A549 (cell line): ENCODE measurements around the gene LAMTOR2. TPM values are rescaled to one million over a fixed set of nuclear protein-coding genes. Genes with fewer than 3 reads are reported as not detected.

Experiments used
- ATAC-seq, 2 experiments: fragments of 200-7000 bp in 1 of 2; fragments of >200 bp in 1 of 2; cut with Nextera tagmentation in 1 of 2; cut with Tn5 transposase in 1 of 2; 3 replicates each; pipeline versions ENCODE4 v1.8.0 to v1.9.1; 2018 to 2020; ENCODE audit warnings: mild to moderate bottlenecking in 1 of 2, moderate library complexity in 1 of 2
- CTCF ChIA-PET: fragments of 300-600 bp; sonication (Branson Sonifier 250); formaldehyde crosslinking; extraction: SDS; loops from one replicate; lab custom pipeline; 2021; ENCODE audit warnings: antibody characterized with exemption, inconsistent platforms; lab: Yijun Ruan, JAX
- POLR2A ChIA-PET: fragments of 350-600 bp; formaldehyde crosslinking; extraction: SDS; loops from one replicate; lab custom pipeline; 2021; ENCODE audit warnings: antibody characterized with exemption, inconsistent platforms; lab: Yijun Ruan, JAX
- DNase-seq, 2 experiments: peaks; one replicate each; pipeline versions ENCODE4 v3.0.0 to v3.0.0-alpha.2; 2011 to 2016; ENCODE audit warnings: low read depth in 1 of 2, low spot score in 1 of 2
- FAIRE-seq: peaks from 2 replicates; lab custom pipeline; 2011; peaks lifted over from hg19 to GRCh38; lab: Jason Lieb, UNC
- H3K27ac ChIP-seq, 2 experiments: fragments of >200 bp; sonication (Bioruptor Twin); formaldehyde crosslinking; 3 replicates each; pipeline ENCODE4 v1.5.1; 2016 to 2017
- H3K4me1 ChIP-seq: fragments of >200 bp; sonication (Bioruptor Twin); formaldehyde crosslinking; 3 replicates; pipeline ENCODE4 v1.6.1; 2016
- H3K4me2 ChIP-seq: fragments of >200 bp; sonication (Bioruptor Twin); formaldehyde crosslinking; 3 replicates; pipeline ENCODE4 v1.6.1; 2016
- H3K4me3 ChIP-seq: fragments of >200 bp; sonication (Bioruptor Twin); formaldehyde crosslinking; 3 replicates; pipeline ENCODE4 v1.5.1; 2016
- H3K9me3 ChIP-seq: fragments of >200 bp; sonication (Bioruptor Twin); formaldehyde crosslinking; 3 replicates; pipeline ENCODE4 v1.6.1; 2016
- BHLHE40 ChIP-seq: IDR thresholded peaks from 2 replicates; pipeline ENCODE4 v1.6.1; 2012; ENCODE audit warnings: low read depth, low read length, inconsistent platforms
- CBX2 ChIP-seq: fragments of 200-600 bp; sonication (generic); IDR thresholded peaks from 2 replicates; pipeline ENCODE4 v1.6.1; 2016; ENCODE audit warnings: low read depth, mild to moderate bottlenecking, borderline replicate concordance
- CEBPB ChIP-seq, 2 experiments: fragments of >200 bp in 1 of 2; sonication (Bioruptor Twin) in 1 of 2; formaldehyde crosslinking in 1 of 2; IDR thresholded peaks; 2 replicates each; pipeline ENCODE4 v1.6.1; 2012 to 2016
- CHD2 ChIP-seq: fragments of 150-350 bp; IDR thresholded peaks from 2 replicates; pipeline ENCODE4 v1.6.1; 2014; ENCODE audit warnings: low read length; ENCODE audit not compliant: partially characterized antibody
- ELK1 ChIP-seq: fragments of 150-350 bp; IDR thresholded peaks from 2 replicates; pipeline ENCODE4 v1.6.1; 2014; ENCODE audit warnings: low read depth, mild to moderate bottlenecking, low read length
- EP300 ChIP-seq, 2 experiments: fragments of >200 bp; sonication (Bioruptor Twin); formaldehyde crosslinking; IDR thresholded peaks; 2 replicates in 1 of 2; 3 replicates in 1 of 2; pipeline ENCODE4 v1.6.1; 2016 to 2017
- ESRRA ChIP-seq: fragments of 150-350 bp; IDR thresholded peaks from 2 replicates; pipeline ENCODE4 v1.6.1; 2014; ENCODE audit warnings: mild to moderate bottlenecking, low read length, borderline replicate concordance
- FOXS1 ChIP-seq: fragments of 250-450 bp; sonication (Bioruptor Pico); IDR thresholded peaks from 2 replicates; pipeline ENCODE4 v1.5.0; 2020; ENCODE audit warnings: mild to moderate bottlenecking, moderate library complexity
- HDAC2 ChIP-seq: fragments of 200-600 bp; sonication (generic); IDR thresholded peaks from 2 replicates; pipeline ENCODE4 v1.6.1; 2016
- HOXB13 ChIP-seq: fragments of 250-450 bp; sonication (Bioruptor Pico); IDR thresholded peaks from 2 replicates; pipeline ENCODE4 v1.5.0; 2020; ENCODE audit warnings: low read depth, mild to moderate bottlenecking, moderate library complexity
- JUNB ChIP-seq: fragments of >200 bp; sonication (Bioruptor Twin); formaldehyde crosslinking; IDR thresholded peaks from 2 replicates; pipeline ENCODE4 v1.6.1; 2016
- MAZ ChIP-seq: fragments of 150-350 bp; IDR thresholded peaks from 2 replicates; pipeline ENCODE4 v1.6.1; 2014; ENCODE audit warnings: antibody characterized with exemption, low read depth, low read length, borderline replicate concordance
- MYC ChIP-seq: IDR thresholded peaks from 2 replicates; pipeline ENCODE4 v1.6.1; 2012; ENCODE audit warnings: mild to moderate bottlenecking, inconsistent platforms, low read length, improper control_type of control experiment, borderline replicate concordance
- NFE2L2 ChIP-seq: fragments of 150-350 bp; conservative IDR thresholded peaks from 2 replicates; pipeline ENCODE4 v1.6.1; 2014; ENCODE audit warnings: low read length
- NPAS2 ChIP-seq: fragments of 250-450 bp; sonication (Bioruptor Pico); IDR thresholded peaks from 2 replicates; pipeline ENCODE4 v1.8.0; 2022; ENCODE audit warnings: mild to moderate bottlenecking, moderate library complexity, borderline replicate concordance
- NR3C1 ChIP-seq: fragments of >200 bp; sonication (Bioruptor Twin); formaldehyde crosslinking; IDR thresholded peaks from 3 replicates; pipeline ENCODE4 v1.6.1; 2017
- PHF8 ChIP-seq: fragments of 200-600 bp; sonication (generic); IDR thresholded peaks from 2 replicates; pipeline ENCODE4 v1.6.1; 2016; ENCODE audit warnings: low read depth, mild to moderate bottlenecking, antibody characterized with exemption, moderate library complexity, borderline replicate concordance
- RCOR1 ChIP-seq: fragments of 150-350 bp; IDR thresholded peaks from 2 replicates; pipeline ENCODE4 v1.6.1; 2014; ENCODE audit warnings: antibody characterized with exemption, low read length, low read depth
- RNF2 ChIP-seq: fragments of 200-600 bp; sonication (generic); IDR thresholded peaks from 2 replicates; pipeline ENCODE4 v1.6.1; 2016; ENCODE audit warnings: low read depth, mild to moderate bottlenecking, antibody characterized with exemption, moderate library complexity, borderline replicate concordance
- SMC3 ChIP-seq: fragments of >200 bp; sonication (Bioruptor Twin); formaldehyde crosslinking; IDR thresholded peaks from 3 replicates; pipeline ENCODE4 v1.6.1; 2018; ENCODE audit warnings: inconsistent platforms
- TFCP2L1 ChIP-seq: fragments of 250-450 bp; sonication (Bioruptor Pico); IDR thresholded peaks from 2 replicates; pipeline ENCODE4 v1.5.0; 2021; ENCODE audit warnings: mild to moderate bottlenecking
- TP53 ChIP-seq: fragments of 250-450 bp; sonication (Bioruptor Pico); IDR thresholded peaks from 2 replicates; pipeline ENCODE4 v1.5.0; 2021; ENCODE audit warnings: mild to moderate bottlenecking, moderate library complexity
- USF2 ChIP-seq: fragments of 450-650 bp; IDR thresholded peaks from 2 replicates; pipeline ENCODE4 v1.6.1; 2014; ENCODE audit warnings: antibody characterized with exemption
- ZFP36 ChIP-seq: fragments of 450-650 bp; IDR thresholded peaks from 2 replicates; pipeline ENCODE4 v1.6.1; 2014; ENCODE audit warnings: borderline replicate concordance; ENCODE audit not compliant: partially characterized antibody
- ZNF302 ChIP-seq: fragments of 250-450 bp; sonication (Bioruptor Pico); IDR thresholded peaks from 2 replicates; pipeline ENCODE4 v1.9.0; 2021; ENCODE audit warnings: inconsistent platforms, mild to moderate bottlenecking, moderate library complexity
- WGBS: methylation state at CpG from one replicate; pipeline ENCODE4 v1.1.6; 2017; ENCODE audit errors: missing lambda C conversion rate; 5-methylcytosine and 5-hydroxymethylcytosine counted together
- polyA plus RNA-seq, 4 experiments: library from polyadenylated mRNA; depleted of rRNA in 3 of 4; stranded (reverse); fragments of >200 nt; fragmentation: RNase III in 1 of 4; extraction: RNeasy Plus Mini Kit Qiagen cat#74134 plus additional on column Dnase treatment in 1 of 4; gene quantifications; 2 replicates in 3 of 4; 3 replicates in 1 of 4; pipeline ENCODE4 v1.2.3, GENCODE V29; 2011 to 2017
- TF ChIP-seq, protein P1 (sequence below): fragments of 200-600 bp; sonication (generic); IDR thresholded peaks from 2 replicates; pipeline ENCODE4 v1.6.1; 2016; ENCODE audit warnings: antibody characterized with exemption, mild to moderate bottlenecking, moderate library complexity

Gene LAMTOR2
- polyA plus RNA-seq, 2 of the 4 experiments (the other 2 are of a cell fraction): 63.0 to 171 TPM

- WGBS: 84% methylated on average over 11 of the region's 11 CpGs
- no peak for ATAC-seq
- H3K4me3 ChIP-seq: no peak within 1 kb of the TSS
- H3K4me1 ChIP-seq: no peaks in the 10 kb centered on the region
- no peak for DNase-seq
- no peak within 1 kb of the TSS for H3K27ac ChIP-seq
- TF ChIP-seq RNF2: no peak
- no peak for TF ChIP-seq ZNF302 (CRISPR knock-in tag)
- TF ChIP-seq RCOR1: no peak
- TF ChIP-seq HOXB13 (CRISPR knock-in tag): no peak
- TF ChIP-seq ZFP36: no peak
- no peak for TF ChIP-seq JUNB
- H3K9me3 ChIP-seq: no peaks in the 10 kb centered on the region
- H3K4me2 ChIP-seq: no peak within 1 kb of the TSS
- CTCF ChIA-PET: interaction anchor here (0.8 to 2.5 kb wide), 6 partner anchors 15 to 164 kb away, joined by 3 to 7 read pairs (median 3); no protein-coding TSS in a partner anchor
- FAIRE-seq: no peak
- POLR2A ChIA-PET: no interaction called here
These were observed 6.5 kb downstream of the LAMTOR2 start, which contains the start of gene RAB25 for GRCh38 chr1:156060937-156061636. TSS of gene RAB25 (plus strand) at chr1:156061160. CDS start at chr1:156061401, 241 bp downstream.

DNA sequence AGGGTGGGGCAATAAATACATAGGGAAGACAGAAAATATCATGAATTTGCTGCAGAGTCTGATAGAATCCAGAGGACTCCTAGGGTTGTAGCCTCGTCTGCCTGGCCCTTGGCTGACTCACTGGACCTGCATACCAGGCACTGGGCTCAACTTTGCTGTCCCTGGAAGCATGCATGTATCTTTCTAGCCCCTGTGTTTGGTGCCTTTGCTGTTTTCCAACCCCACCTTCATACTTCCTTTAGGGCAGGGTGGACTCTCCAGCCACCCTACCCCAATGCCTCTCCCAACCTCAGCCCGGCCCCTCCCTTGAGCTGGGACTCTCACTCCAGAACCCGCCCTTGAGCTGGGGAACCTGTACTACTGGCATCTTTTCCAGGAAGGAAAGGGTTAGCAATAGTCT is 7.6 kb downstream of the LAMTOR2 start:
- CTCF ChIA-PET: interaction anchor here (0.7 to 2.6 kb wide), 5 partner anchors 68 to 887 kb away, joined by 3 to 7 read pairs (median 4); no protein-coding TSS in a partner anchor
- Histone ChIP-seq H3K4me1 (no peaks in the 10 kb centered on the region), H3K4me2 (no peak overlapping the region), H3K27ac (no peak overlapping the region), H3K4me3 (no peak overlapping the region), H3K9me3 (no peaks in the 10 kb centered on the region)
- ATAC-seq (peak; percentile 30; a peak in 2 of 6 replicates), DNase-seq (no peak), FAIRE-seq (no peak)
- 78% methylated on average over 3 of the region's 3 CpGs for WGBS
- TF ChIP-seq, protein P1, sequence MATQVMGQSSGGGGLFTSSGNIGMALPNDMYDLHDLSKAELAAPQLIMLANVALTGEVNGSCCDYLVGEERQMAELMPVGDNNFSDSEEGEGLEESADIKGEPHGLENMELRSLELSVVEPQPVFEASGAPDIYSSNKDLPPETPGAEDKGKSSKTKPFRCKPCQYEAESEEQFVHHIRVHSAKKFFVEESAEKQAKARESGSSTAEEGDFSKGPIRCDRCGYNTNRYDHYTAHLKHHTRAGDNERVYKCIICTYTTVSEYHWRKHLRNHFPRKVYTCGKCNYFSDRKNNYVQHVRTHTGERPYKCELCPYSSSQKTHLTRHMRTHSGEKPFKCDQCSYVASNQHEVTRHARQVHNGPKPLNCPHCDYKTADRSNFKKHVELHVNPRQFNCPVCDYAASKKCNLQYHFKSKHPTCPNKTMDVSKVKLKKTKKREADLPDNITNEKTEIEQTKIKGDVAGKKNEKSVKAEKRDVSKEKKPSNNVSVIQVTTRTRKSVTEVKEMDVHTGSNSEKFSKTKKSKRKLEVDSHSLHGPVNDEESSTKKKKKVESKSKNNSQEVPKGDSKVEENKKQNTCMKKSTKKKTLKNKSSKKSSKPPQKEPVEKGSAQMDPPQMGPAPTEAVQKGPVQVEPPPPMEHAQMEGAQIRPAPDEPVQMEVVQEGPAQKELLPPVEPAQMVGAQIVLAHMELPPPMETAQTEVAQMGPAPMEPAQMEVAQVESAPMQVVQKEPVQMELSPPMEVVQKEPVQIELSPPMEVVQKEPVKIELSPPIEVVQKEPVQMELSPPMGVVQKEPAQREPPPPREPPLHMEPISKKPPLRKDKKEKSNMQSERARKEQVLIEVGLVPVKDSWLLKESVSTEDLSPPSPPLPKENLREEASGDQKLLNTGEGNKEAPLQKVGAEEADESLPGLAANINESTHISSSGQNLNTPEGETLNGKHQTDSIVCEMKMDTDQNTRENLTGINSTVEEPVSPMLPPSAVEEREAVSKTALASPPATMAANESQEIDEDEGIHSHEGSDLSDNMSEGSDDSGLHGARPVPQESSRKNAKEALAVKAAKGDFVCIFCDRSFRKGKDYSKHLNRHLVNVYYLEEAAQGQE: no peak
- TF ChIP-seq ZFP36 (no peak), BHLHE40 (no peak), MYC (no peak), CBX2 (no peak), HDAC2 (no peak), JUNB (no peak)
- POLR2A ChIA-PET: no interaction called here

- POLR2A ChIA-PET: no interaction called here
- no peak overlapping the region for H3K4me3 ChIP-seq
These were observed 9.4 kb downstream of the LAMTOR2 start for GRCh38 chr1:156063997-156064285.

DNA sequence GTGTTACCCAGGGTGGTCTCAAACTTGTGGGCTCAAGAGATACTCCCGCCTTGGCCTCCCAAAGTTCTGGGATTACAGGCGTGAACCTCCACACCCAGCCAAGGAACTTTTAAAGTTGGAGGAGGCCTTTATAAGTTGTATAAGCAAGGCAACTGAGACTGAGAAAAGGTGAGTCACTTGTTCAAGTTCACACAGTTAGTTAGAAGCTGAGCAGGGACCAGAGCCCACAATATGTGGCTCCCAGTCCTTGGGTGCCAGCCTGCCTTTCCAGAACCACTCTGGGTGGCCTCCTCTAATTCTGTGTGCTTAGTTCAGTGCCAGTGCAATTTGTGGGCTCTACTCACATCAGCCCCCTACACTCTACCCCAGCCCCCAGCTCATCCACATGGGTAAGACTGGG is 10.0 kb downstream of the LAMTOR2 start:
- H3K9me3 ChIP-seq: no peaks in the 10 kb centered on the region
- H3K4me3 ChIP-seq: no peak overlapping the region
- FAIRE-seq: no peak
- H3K4me2 ChIP-seq: no peak overlapping the region
- DNase-seq: no peak
- H3K4me1 ChIP-seq: no peaks in the 10 kb centered on the region
- ChIA-PET POLR2A (no interaction called here), CTCF (interaction anchor here (0.6 to 2.8 kb wide), 16 partner anchors 11 to 131 kb away, joined by 3 to 29 read pairs (median 5); partner anchors contain the start of gene KHDC4)
- ATAC-seq: no peak
- 88% methylated on average over 2 of the region's 2 CpGs for WGBS
- no peak overlapping the region for H3K27ac ChIP-seq
- TF ChIP-seq ZFP36 (no peak), FOXS1 (CRISPR knock-in tag) (no peak), NFE2L2 (no peak), SMC3 (no peak), CEBPB (IDR thresholded peaks at IDR 0.05) (no peak), TP53 (CRISPR knock-in tag) (no peak), NR3C1 (no peak), ELK1 (no peak), USF2 (no peak), EP300 (IDR thresholded peaks at IDR 0.05) (no peak), CHD2 (no peak)

More at GRCh38 chr1:156063997-156064285, 9.4 kb downstream of the LAMTOR2 start:
- WGBS: 52% methylated on average over 2 of the region's 2 CpGs
- no peaks in the 10 kb centered on the region for H3K4me1 ChIP-seq
- ATAC-seq (no peak), FAIRE-seq (no peak), DNase-seq (no peak)
- TF ChIP-seq PHF8 (no peak), TFCP2L1 (CRISPR knock-in tag) (no peak), ESRRA (no peak), ZFP36 (no peak), MAZ (no peak), NPAS2 (CRISPR knock-in tag) (no peak), MYC (no peak)
- CTCF ChIA-PET: interaction anchor here (0.6 to 2.6 kb wide), 9 partner anchors 12 to 126 kb away, joined by 3 to 15 read pairs (median 4); no protein-coding TSS in a partner anchor
- no peak overlapping the region for H3K4me2 ChIP-seq
- H3K9me3 ChIP-seq: no peaks in the 10 kb centered on the region
- H3K27ac ChIP-seq: no peak overlapping the region
